Neural cell (in vitro differentiated cells): ENCODE results near the gene BRDT.

ENCODE experiments used
- CTCF ChIP-seq: fragments of 450-650 bp; IDR thresholded peaks from 2 replicates; pipeline ENCODE4 v1.5.1; 2014; ENCODE audit warnings: antibody characterized with exemption, mild to moderate bottlenecking, moderate library complexity; ENCODE audit not compliant: poor library complexity, severe bottlenecking
- EZH2 ChIP-seq: fragments of 200-600, 300-800 bp; shearing (Covaris generic), sonication (generic); IDR thresholded peaks from 2 replicates; pipeline ENCODE4 v1.6.1; 2014; ENCODE audit warnings: antibody characterized with exemption, low read length, borderline replicate concordance, mild to moderate bottlenecking; ENCODE audit not compliant: insufficient read depth, poor library complexity, severe bottlenecking
- MXI1 ChIP-seq: fragments of 450-650 bp; conservative IDR thresholded peaks from 2 replicates; pipeline ENCODE4 v1.6.1; 2014; ENCODE audit warnings: antibody characterized with exemption, mild to moderate bottlenecking; ENCODE audit not compliant: poor library complexity, severe bottlenecking
- POLR2AphosphoS5 ChIP-seq: IDR thresholded peaks from 2 replicates; pipeline ENCODE4 v1.6.1; 2012
- SMC3 ChIP-seq: fragments of 450-650 bp; conservative IDR thresholded peaks from 2 replicates; pipeline ENCODE4 v1.6.1; 2014; ENCODE audit warnings: antibody characterized with exemption, mild to moderate bottlenecking, moderate library complexity; ENCODE audit not compliant: poor library complexity
- TAF1 ChIP-seq: IDR thresholded peaks from 2 replicates; pipeline ENCODE4 v1.6.1; 2012; ENCODE audit warnings: low read depth

GRCh38 chr1:92013923-92014322 is 64.7 kb downstream of the BRDT start:
- TF ChIP-seq TAF1, result no peak
- no peak for TF ChIP-seq CTCF
- TF ChIP-seq SMC3, result no peak
- no peak for TF ChIP-seq EZH2
- TF ChIP-seq MXI1, result no peak
- no peak for TF ChIP-seq POLR2AphosphoS5
